Measurements from ENCODE around the gene SHF. TPM values are rescaled to one million over a fixed set of nuclear protein-coding genes. Genes with fewer than 3 reads are reported as not detected.
"Not testable (repeated sequence)": the region's sequence is repeated elsewhere in the genome, so short reads cannot be mapped to it uniquely, and the experiment has no call there.

Gene SHF
- total RNA-seq (10 to 100 TPM; 13.8 to 19.0 TPM), polyA plus RNA-seq (10 to 100 TPM in 1 of 2 donors, 1 to 10 TPM in 1; 4.3 to 12.7 TPM)
- long read RNA-seq, donor 1, partial matches to known transcripts: 1 of 11 reads
- long read RNA-seq, donor 1, other reads (novel, unspliced or antisense): 7 of 11 reads
- long read RNA-seq, donor 2, partial matches to known transcripts: 0 of 10 reads
- long read RNA-seq, donor 2, other reads (novel, unspliced or antisense): 7 of 10 reads

GRCh38 chr15:45187894-45188830 lies at the start of gene SHF:
Gene SHF (minus strand): TSS chr15:45187966. CDS start chr15:45187951, 15 bp downstream.
- 1 to 2% methylated on average over 36 to 56 of the region's 57 CpGs for WGBS, 2 donors
- intact Hi-C loops (cut with DNase I): no loop called here
- peak within 1 kb of the TSS; percentile 24 to 46 for H3K27ac ChIP-seq (ENCODE audit: low read depth in 1 of 2, low read length in 2 of 2)

GRCh38 chr15:45236806-45237205 lies 49.0 kb upstream of the SHF start:
- H3K36me3 ChIP-seq (ENCODE audit: control insufficient read depth in 1 of 2, insufficient read depth in 2 of 2, low read length in 1 of 2); H3K4me1 ChIP-seq (ENCODE audit: control insufficient read depth in 1 of 2, insufficient read depth in 2 of 2, low read length in 2 of 2); ATAC-seq (ENCODE audit: low FRiP score); H3K27me3 ChIP-seq (ENCODE audit: control insufficient read depth in 1 of 2, insufficient read depth in 2 of 2, low read length in 1 of 2); H3K4me3 ChIP-seq (ENCODE audit: low read length in 2 of 2); intact Hi-C loops (cut with DNase I); H3K27ac ChIP-seq (ENCODE audit: low read depth in 1 of 2, low read length in 2 of 2); DNase-seq: not testable (repeated sequence)
- peaks cover 13% of the 10 kb centered on the region for H3K9me3 ChIP-seq (ENCODE audit: control insufficient read depth, low read length)
- WGBS, 2 donors: 51 to 61% methylated on average over 6 of the region's 6 CpGs

More at GRCh38 chr15:45187894-45188830, at the start of gene SHF:
- no peaks in the 10 kb centered on the region for H3K9me3 ChIP-seq (ENCODE audit: control insufficient read depth, low read length)
- DNase-seq (peak; percentile 78 to 86), ATAC-seq (ENCODE audit: low FRiP score) (peak; percentile 80)
- H3K4me3 ChIP-seq (ENCODE audit: low read length in 2 of 2): peak within 1 kb of the TSS; percentile 90 to 97
- H3K4me1 ChIP-seq (ENCODE audit: control insufficient read depth in 1 of 2, insufficient read depth in 2 of 2, low read length in 2 of 2): peaks cover 0 to 1% of the 10 kb centered on the region in 2 donors
- no peaks in the 10 kb centered on the region for H3K27me3 ChIP-seq (ENCODE audit: control insufficient read depth in 1 of 2, insufficient read depth in 2 of 2, low read length in 1 of 2)
- H3K36me3 ChIP-seq (ENCODE audit: control insufficient read depth in 1 of 2, insufficient read depth in 2 of 2, low read length in 1 of 2): no peaks in the 10 kb centered on the region

- Histone ChIP-seq H3K36me3 (ENCODE audit: control insufficient read depth in 1 of 2, insufficient read depth in 2 of 2, low read length in 1 of 2) (no peaks in the 10 kb centered on the region), H3K27ac (ENCODE audit: low read depth in 1 of 2, low read length in 2 of 2) (no peak overlapping the region), H3K9me3 (ENCODE audit: control insufficient read depth, low read length) (peaks cover 8% of the 10 kb centered on the region), H3K27me3 (ENCODE audit: control insufficient read depth in 1 of 2, insufficient read depth in 2 of 2, low read length in 1 of 2) (no peaks in the 10 kb centered on the region), H3K4me1 (ENCODE audit: control insufficient read depth in 1 of 2, insufficient read depth in 2 of 2, low read length in 2 of 2) (no peaks in the 10 kb centered on the region), H3K4me3 (ENCODE audit: low read length in 2 of 2) (no peak overlapping the region)
- WGBS, 2 donors: 70 to 75% methylated on average over 11 of the region's 11 CpGs
- ATAC-seq (ENCODE audit: low FRiP score) (no peak), DNase-seq (no peak)
- intact Hi-C loops (cut with DNase I): no loop called here
These were observed 46.9 kb upstream of the SHF start for GRCh38 chr15:45234562-45235235.

- Histone ChIP-seq H3K27me3 (ENCODE audit: control insufficient read depth in 1 of 2, insufficient read depth in 2 of 2, low read length in 1 of 2) (no peaks in the 10 kb centered on the region), H3K9me3 (ENCODE audit: control insufficient read depth, low read length) (peaks cover 5% of the 10 kb centered on the region), H3K4me3 (ENCODE audit: low read length in 2 of 2) (no peak overlapping the region), H3K36me3 (ENCODE audit: control insufficient read depth in 1 of 2, insufficient read depth in 2 of 2, low read length in 1 of 2) (no peaks in the 10 kb centered on the region), H3K27ac (ENCODE audit: low read depth in 1 of 2, low read length in 2 of 2) (no peak overlapping the region), H3K4me1 (ENCODE audit: control insufficient read depth in 1 of 2, insufficient read depth in 2 of 2, low read length in 2 of 2) (no peaks in the 10 kb centered on the region)
- ATAC-seq (ENCODE audit: low FRiP score) (no peak), DNase-seq (no peak)
- WGBS, 2 donors: 73 to 82% methylated on average over 4 of the region's 4 CpGs
- intact Hi-C loops (cut with DNase I): no loop called here
These were observed 44.2 kb upstream of the SHF start for GRCh38 chr15:45231864-45232562.

GRCh38 chr15:45231132-45231531 lies 43.4 kb upstream of the SHF start:
- intact Hi-C loops (cut with DNase I): no loop called here
- Histone ChIP-seq H3K27ac (ENCODE audit: low read depth in 1 of 2, low read length in 2 of 2) (no peak overlapping the region), H3K4me1 (ENCODE audit: control insufficient read depth in 1 of 2, insufficient read depth in 2 of 2, low read length in 2 of 2) (no peaks in the 10 kb centered on the region), H3K9me3 (ENCODE audit: control insufficient read depth, low read length) (peaks cover 5% of the 10 kb centered on the region), H3K27me3 (ENCODE audit: control insufficient read depth in 1 of 2, insufficient read depth in 2 of 2, low read length in 1 of 2) (no peaks in the 10 kb centered on the region), H3K36me3 (ENCODE audit: control insufficient read depth in 1 of 2, insufficient read depth in 2 of 2, low read length in 1 of 2) (no peaks in the 10 kb centered on the region), H3K4me3 (ENCODE audit: low read length in 2 of 2) (no peak overlapping the region)
- ATAC-seq (ENCODE audit: low FRiP score) (no peak), DNase-seq (no peak)
- WGBS, 2 donors: 66 to 76% methylated on average over 3 of the region's 3 CpGs

- ATAC-seq (ENCODE audit: low FRiP score): no peak
- no peak for DNase-seq
- Histone ChIP-seq H3K36me3 (ENCODE audit: control insufficient read depth in 1 of 2, insufficient read depth in 2 of 2, low read length in 1 of 2) (no peaks in the 10 kb centered on the region), H3K4me3 (ENCODE audit: low read length in 2 of 2) (no peak overlapping the region), H3K27ac (ENCODE audit: low read depth in 1 of 2, low read length in 2 of 2) (no peak overlapping the region), H3K27me3 (ENCODE audit: control insufficient read depth in 1 of 2, insufficient read depth in 2 of 2, low read length in 1 of 2) (no peaks in the 10 kb centered on the region), H3K4me1 (ENCODE audit: control insufficient read depth in 1 of 2, insufficient read depth in 2 of 2, low read length in 2 of 2) (no peaks in the 10 kb centered on the region), H3K9me3 (ENCODE audit: control insufficient read depth, low read length) (peaks cover 5% of the 10 kb centered on the region)
- WGBS, 2 donors: 0% methylated on average over 1 of the region's 1 CpG
- intact Hi-C loops (cut with DNase I): no loop called here
These were observed 42.6 kb upstream of the SHF start for GRCh38 chr15:45230245-45230965.

- H3K9me3 ChIP-seq (ENCODE audit: control insufficient read depth, low read length): no peaks in the 10 kb centered on the region
- intact Hi-C loops (cut with DNase I): no loop called here
- no peak overlapping the region for H3K27ac ChIP-seq (ENCODE audit: low read depth in 1 of 2, low read length in 2 of 2)
- H3K36me3 ChIP-seq (ENCODE audit: control insufficient read depth in 1 of 2, insufficient read depth in 2 of 2, low read length in 1 of 2): no peaks in the 10 kb centered on the region
- WGBS, 2 donors: 76 to 80% methylated on average over 5 of the region's 5 CpGs
- H3K27me3 ChIP-seq (ENCODE audit: control insufficient read depth in 1 of 2, insufficient read depth in 2 of 2, low read length in 1 of 2): no peaks in the 10 kb centered on the region
- no peak for ATAC-seq (ENCODE audit: low FRiP score)
- no peaks in the 10 kb centered on the region for H3K4me1 ChIP-seq (ENCODE audit: control insufficient read depth in 1 of 2, insufficient read depth in 2 of 2, low read length in 2 of 2)
- DNase-seq: no peak
- H3K4me3 ChIP-seq (ENCODE audit: low read length in 2 of 2): no peak overlapping the region
These were observed 41.2 kb upstream of the SHF start for GRCh38 chr15:45228931-45229330.
